SW 1271 (cell line): ENCODE data around the gene RBM19.
"Not testable (repeated sequence)": the region's sequence is repeated elsewhere in the genome, so short reads cannot be mapped to it uniquely, and the experiment has no call there.

Experiments
- DNase-seq, 2 experiments: peaks; one replicate each; lab custom pipeline; 2025; lab: John Stamatoyannopoulos, UW

RBM19 gene

DNA sequence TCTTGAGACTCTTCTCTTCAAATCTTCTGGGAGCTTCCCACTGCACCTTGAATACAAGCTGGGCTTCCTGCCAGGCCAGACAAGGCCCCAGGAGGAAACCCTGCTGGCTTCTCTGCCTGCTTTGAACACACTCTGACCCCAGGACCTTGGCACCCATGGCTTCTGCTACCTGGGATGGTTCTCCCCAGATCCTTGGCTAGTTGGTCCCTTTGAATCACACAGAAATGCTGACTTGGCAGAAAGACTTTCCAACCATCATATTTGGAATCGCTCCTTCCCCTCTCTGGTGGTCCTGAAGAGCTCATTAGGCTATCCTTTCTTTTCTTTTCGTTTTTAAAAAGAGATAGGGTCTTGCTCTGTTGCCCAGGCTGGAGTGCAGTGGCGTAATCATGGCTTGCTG is 132.7 kb downstream of the RBM19 start:
- no peak for DNase-seq

DNA sequence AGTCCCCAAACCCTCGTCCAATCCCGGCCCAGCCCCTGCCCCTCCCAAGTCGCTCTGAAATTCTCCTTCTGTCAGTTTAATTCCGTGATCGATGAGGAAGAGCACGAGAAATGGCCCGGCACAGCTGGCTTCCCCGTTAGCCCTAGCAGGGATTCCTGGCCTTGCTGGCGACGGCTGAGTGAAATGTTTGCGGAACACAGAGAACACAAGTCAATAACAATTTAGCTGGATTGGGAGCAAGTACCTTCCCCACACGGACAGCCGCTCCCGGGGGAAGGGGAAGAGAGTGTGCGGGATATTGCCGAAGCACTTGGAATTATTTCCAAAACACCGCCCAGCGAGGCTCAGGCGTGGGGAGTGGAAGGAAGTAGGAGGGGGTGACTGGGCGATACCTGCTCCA is 134.6 kb downstream of the RBM19 start:
- no peak for DNase-seq

DNA sequence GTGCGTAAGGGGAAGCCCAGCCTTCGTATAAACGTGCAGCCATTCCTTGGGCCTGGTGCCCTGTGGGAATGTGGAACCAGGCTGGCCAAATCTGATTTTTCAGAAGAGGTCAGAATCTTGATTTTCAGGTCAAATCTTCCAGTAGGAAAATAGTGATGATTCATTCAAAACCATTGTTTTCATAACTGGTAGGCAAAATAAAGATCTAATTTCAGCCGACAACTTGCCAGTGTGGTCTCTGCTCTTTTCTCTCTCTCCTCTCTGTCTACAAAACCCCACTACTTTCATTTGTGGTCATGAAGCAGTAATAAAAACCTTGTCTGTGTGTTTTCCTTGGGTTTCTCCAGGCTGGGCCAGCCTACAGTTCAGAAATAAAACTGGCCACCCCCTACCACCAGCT is 135.1 kb downstream of the RBM19 start:
- DNase-seq, result no peak

DNA sequence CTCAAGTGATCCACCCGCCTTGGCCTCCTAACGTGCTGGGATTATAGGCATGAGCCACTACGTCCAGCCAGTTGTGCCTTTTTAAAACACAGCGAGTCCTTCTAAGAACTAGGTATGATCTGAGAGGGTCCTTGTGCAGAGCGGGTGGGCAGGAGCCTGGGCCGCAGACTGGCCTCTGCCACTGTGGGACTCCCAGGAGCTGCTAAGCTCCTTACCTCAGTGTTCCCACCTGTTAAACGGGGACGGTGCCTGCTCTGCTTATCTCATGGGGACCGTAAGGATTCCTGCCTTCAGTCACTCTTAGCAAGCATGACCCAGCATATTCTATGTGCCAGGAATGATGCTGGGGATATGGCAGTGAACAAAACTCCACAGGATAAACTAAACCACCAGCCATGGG is 136.9 kb downstream of the RBM19 start:
- DNase-seq, result no peak

DNA sequence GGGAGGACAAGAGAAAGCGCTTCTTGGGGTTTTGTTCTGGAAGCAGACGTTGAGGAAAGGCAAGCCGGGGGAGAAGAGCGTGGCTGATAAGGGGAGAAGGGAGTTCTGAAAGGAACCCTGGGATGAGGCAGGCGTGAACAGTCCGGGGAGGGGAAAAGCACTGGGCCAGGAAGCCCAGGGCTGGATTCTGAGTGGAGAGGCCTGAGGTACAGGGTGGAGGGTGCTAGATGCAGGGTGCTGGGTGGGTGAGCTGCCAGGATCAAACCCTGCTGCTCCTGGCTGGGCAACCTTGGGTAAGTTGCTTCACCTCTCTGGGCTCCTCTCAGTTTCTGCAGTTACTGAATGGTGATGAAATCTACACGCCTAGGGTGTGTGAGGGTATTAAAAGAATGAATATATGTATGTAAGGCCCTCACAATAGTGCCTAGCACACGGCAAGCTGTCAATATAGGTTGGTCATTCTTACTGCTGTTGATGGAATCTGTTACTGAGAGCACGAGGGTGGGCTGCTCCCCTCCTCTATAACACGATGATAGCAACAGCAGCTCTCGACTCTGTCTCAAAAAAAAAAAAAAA is 138.5 kb downstream of the RBM19 start:
- no peak for DNase-seq

DNA sequence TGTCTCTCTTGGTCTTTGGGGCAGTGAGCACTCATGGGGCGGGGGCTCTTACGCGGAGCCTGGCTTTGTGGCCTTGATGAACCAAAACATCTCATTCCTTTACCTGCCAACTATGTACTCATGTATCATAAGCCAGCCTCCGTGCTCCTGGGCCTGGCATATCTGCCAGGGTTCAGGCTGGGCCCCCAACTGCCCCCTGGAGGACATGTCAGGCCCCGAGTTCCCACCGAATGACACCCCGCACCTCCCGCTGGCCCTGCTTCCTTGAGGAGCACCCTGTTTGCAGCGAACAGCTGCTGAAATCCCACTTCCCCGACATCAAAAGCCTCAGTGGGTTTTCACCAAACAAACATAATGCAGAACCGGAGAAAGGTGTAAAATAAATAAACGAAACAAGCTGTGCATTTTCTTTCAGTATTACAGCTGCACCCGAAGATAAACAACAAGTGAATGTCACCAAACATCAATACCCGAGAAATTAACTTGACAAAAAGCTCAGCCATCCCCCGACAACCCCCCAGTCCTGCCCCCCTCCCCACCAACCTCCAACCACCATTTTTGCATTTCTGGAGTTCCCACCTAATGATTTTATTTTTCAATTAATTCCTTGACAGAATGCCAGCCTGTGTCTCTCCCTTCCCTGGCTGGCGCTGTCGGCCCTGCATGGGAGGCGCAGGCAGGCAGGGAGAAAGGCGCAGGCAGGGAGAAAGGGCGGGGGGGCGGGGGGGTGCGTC is 139.2 kb downstream of the RBM19 start:
- DNase-seq, result no peak

DNA sequence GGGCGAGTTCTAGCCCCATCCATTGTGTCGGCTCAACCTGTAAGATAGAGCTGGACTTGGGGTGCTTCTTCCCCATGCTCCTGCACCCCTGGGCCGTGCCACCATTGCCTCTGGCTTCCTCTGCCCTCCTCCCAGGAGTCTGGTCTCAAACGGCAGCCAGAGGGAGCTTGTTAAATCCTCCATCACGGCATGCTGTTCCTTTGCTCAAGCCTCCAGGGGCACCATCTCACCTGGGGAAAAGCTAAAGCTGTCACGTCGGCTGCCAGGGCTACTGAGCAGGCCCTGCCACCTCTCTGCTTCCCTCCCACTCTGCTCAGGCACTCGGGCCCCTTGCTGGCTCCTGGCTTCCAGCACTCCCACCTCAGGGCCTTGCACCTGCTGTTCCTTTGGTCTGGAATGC is 140.4 kb downstream of the RBM19 start:
- no peak for DNase-seq

DNA sequence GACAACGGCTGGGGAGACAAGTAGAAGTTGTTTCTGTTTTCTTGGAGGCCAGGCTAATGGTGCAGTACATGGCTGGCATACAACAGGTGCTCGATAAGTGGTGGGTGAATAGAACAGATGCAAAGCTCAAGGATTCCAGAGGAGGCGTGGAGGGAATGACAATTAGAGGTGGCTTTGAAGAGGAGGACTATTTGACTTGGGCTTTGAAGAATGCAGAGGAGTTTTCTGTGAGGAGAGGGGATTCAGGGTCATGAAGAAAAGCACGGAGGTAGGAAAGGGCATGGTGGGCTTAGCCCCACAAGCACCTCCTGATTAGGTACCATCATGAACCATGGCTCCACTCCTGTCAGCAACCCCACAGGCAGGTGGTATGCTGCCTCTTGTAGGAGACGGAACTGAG is 142.3 kb downstream of the RBM19 start:
- DNase-seq, result no peak

DNA sequence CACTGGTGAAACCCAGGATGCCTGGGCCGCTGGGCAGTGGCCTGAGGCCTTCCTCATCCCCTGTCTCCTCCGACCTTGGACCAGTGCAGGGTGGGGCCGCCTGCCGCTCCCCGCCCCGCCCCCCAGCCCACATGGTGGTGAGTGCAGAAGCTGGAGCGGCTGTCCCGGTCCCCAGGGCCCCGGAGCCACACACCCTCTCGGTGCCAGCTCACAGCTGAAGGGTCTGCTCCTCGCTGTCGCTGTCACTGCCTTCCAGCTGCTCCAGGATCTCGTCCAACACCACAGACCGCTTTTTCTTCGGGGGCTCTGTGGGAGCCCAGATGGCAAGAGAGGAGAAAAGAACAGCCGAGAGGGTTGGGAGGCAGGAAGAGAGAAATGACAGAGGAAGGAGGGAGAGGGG is 143.1 kb downstream of the RBM19 start:
- no peak for DNase-seq

DNA sequence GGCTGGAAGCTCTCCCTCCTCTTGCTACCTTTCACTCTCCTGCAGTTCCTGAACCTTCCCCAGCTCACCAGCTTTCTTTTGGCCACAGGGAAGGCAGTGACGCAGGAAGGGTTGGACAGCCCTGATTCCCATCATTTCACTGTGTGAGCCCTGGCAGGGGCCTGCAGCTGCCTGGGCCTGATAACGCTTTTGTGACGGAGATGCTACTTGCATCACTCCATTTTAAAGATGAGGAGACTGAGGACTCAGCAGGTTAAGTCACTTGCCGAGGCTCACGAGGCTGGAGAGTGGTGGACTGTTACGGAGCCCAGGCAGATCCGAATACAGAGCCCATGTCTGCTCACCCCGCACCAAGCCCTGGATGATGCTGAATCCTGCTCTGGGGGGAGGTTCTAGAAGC is 145.3 kb downstream of the RBM19 start:
- no peak for DNase-seq

DNA sequence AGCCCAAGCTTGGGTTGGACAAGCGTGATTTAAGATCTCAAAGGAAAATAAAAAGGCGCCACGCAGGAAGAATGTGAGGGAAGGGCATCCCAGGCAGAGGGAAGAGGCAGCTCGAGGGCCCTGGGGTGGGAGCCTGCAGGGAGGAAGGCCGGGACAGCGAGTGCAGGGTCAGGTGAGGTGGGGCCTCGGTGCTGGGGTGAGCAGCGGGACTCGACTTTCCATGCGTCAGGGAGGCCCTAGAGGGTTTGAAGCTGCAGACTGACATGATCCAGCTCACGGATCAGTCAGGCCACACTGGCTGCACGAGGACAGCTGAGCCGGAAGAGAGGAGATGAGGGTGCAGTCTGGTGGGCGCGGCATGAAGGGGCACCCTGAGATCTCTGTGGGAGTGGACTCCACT is 145.8 kb downstream of the RBM19 start:
- no peak for DNase-seq

DNA sequence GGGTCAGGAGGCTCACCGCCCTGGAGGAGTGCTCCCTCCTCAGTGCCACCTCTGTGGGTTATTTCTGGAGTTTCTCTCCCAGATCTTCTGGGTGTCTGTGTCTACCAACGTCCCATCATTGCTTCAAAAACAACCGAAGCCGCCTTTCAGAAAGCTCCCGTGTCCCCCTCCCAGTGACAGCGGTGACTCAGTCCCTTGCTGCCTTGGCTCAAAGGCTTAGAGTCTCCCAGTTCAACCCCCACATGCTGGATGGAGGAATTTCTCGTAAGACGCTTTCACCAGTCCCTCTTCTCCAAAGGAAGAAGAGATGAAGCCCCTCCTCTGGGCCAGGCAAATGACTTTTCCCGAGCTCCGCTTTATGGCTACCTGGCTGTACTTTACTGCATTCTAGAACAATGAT is 146.6 kb downstream of the RBM19 start:
- no peak for DNase-seq

DNA sequence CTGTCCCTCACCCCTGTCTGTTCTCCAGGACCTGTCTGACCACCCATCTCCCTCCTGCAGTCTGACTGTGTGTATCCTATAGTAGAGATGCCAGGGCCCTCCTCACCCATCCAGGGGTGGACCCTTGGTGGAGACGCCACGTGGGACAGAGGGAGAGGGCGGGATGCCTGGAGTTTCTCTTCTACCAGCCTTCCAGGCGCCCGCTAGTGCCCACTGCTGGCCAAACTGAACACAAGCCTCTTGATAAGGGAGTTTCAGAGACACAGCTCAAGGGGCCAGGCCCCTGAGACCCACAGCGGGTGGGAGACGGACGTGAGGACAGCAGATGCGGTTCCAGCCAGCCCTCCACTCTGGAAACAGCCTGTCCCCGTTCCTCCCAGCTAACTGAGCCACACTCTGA is 147.3 kb downstream of the RBM19 start:
- no peak for DNase-seq

DNA sequence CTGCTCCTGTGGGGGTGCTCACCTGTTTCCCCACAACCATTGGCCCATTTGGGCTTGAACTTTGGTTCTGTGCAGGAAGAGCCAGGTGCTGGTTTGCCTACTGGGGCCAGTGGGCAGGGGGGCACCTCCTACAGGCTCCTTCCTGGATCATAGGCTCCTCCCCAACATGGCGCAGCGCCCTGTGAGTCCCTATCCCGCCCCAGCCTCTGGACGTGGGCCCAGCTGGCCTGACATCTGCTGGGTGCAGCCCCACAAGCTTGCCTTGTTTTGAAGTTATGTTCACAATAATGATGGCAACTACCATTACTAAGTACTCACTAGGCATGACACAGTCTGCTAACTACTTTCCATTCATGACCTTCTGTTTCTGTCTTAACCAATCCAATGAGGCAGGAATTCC is 147.8 kb downstream of the RBM19 start:
- DNase-seq, result no peak

DNA sequence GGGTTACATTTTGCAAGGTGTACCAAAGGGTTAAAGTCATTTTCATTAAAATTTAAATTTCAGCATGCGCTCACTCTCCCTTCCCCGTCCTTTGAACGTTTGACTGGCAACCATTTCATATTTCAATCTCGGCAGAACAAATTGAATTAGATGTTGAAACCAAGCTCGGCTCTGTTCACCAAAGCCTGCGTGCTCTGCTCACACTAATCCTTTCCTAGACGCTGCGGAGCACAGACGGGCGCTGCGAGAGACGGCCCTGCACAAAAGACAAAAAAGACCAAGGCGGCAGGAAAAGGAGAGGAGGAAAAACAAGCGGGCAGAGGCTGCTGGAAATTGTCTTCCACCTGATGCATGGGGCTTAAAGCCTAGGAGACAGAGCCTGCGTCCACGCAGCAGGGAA is 149.3 kb downstream of the RBM19 start:
- DNase-seq, result no peak

DNA sequence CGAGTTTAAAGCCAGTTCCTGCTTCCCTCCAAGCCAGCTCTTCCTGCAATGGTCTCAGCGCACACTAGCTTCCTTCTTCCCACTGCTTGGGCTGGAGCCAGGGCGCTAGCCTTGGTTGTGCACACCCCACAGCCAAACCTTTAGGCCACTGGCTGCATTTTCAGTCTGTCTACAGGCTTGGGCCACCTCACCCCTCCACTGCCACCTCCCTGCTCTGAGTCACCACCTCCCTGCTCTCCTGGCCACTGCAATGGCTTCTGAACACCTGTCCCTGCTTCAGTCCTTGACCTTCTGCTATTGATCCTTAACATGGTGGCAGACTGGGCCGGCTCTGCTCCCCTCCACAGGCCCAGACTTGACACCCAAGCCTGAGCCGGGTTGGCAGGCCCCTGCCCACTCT is 151.1 kb downstream of the RBM19 start:
- DNase-seq, result no peak

DNA sequence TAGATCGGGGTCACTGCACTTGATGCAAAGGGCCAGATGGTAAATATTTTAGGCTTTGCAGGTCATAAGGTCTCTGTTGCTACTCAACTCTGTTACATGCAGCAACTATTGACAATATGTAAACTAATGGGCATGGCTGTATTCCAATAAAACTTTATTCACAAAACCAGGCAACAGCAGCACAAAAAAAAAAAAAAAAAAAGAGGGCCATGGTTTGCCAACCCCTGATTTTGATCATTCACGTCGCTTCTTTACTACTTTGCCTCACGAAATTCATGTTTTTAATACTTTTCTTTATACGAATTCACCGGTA is 152.9 kb downstream of the RBM19 start:
- no peak for DNase-seq

DNA sequence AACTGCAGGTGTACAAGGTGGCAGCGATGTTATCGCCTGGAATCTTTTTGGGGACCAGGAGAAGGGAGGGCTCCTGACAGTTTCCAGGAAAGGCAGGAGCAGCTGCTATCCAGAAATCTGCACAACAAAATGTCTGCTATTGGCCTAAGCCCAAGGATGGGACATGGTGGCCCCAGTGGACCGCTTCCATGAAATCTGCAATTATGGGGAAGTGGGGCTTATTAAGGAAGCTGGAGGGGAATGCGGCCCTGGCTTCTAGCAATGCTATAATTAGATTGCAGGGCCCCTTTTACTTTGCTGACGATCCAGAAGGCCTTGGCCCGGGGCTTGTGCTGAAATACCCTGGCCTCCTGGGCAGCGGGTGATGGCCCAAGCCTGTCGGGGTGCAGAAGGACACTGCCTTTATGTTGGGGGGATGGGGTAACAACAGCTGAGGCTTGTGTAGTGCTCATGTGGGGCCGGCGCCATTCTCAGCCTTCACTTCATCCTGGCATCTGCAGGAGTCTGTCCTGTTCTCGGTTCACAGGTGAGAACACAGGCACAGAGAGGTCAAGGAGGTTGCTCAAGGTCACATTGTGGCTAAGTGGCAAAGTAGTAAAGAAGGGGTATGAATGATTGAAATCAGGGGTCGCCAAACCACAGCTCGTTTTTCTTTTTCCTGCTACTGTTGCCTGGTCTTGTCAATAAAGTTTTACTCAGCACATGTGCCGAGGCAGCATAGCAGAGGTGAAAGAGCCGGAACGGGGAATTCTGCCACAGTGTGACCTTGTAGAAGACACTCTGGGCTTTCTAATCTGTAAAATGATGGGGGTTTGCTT is 153.5 kb downstream of the RBM19 start:
- no peak for DNase-seq

DNA sequence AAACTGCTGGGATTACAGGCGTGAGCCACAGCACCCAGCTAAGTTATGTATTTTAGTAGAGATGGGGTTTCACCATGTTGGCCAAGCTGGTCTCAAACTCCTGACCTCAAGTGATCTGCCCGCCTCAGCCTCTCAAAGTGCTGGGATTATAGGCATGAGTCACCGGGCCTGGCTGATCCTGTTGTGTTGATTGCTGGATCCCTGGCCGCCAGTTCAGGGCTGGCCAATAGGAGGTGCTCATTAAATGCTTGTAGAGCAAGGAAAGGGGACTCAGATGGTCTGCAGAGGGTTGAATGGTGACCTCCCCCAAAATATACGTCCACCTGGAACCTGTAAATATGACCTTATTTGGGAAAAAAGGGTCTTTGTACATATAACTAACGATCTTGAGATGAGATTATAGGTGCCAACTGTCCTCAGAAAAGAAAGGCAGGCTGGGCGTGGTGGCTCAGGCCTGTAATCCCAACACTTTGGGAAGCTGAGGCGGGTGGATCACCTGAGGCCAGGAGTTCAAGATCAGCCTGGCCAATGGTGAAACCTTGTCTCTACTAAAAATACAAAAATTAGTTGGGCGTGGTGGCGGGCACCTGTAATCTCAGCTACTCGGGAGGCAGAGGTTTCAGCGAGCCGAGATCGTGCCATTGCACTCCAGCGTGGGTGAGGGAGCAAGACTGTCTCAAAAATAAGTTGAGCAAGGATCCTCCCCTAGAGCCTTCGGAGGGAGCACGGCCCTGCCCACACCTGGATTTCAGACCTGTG is 156.5 kb downstream of the RBM19 start:
- not testable (repeated sequence) for DNase-seq

DNA sequence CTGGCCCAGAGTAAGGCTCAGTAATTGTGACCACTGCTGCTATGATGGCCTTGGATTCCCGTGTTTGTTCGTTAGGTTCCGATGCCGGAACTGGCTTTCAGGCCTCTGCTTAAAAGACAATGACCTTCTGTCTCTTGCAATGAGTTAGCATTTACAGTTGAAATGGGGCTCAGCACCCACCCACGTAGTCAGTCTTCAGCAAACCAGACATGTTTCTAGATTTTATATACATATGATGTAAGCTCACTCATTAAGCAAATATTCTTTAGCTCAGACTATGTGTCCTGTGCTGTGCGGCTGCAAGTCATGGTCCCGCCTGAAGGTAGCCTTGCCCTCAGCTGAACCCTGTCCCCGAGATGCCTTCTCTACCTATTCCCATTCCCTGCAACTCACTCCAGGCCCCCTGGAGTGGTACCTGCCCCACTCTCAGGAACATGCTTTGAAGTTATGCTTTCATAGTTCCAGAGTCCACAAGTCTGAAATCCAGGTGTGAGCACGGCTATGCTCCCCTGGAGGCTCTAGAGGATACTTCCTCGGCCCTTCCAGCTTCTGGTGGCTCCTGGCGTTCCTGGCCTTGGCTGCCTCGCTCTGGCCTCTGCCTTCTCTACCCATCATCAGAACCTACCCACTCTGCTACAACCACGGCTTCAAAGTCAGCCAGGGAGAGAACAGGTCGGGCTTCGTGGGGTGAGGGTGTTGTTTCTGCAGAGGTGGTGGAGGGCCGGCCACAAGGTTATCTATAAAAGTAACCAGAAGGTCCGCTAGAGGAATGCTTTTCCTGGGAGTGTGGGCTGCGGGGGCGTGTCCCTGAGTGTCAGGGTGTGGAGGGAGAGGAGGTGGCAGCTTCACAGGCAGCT is 157.8 kb downstream of the RBM19 start:
- no peak for DNase-seq

DNA sequence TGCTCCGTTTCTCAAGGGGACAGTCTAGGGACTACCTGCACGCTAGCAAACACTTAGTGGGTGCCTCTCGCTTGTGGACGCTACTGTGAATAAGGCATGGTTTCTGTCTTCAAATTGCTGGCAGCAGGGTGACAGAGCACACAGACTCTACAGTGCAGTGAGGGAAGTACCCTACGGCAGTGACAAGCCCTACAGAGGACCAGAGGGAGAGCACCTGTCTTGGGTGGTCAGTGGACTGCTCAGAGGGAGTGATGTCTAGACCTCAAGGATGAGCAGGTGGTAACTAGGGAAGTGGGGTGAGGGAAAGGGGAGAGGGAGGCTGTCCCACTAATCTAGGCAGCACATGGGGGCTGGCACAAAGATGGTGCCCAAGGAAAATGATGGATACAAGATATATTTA is 160.5 kb downstream of the RBM19 start:
- no peak for DNase-seq
